ENCODE measurements around the gene ZNF106.

ZNF106 gene

DNA sequence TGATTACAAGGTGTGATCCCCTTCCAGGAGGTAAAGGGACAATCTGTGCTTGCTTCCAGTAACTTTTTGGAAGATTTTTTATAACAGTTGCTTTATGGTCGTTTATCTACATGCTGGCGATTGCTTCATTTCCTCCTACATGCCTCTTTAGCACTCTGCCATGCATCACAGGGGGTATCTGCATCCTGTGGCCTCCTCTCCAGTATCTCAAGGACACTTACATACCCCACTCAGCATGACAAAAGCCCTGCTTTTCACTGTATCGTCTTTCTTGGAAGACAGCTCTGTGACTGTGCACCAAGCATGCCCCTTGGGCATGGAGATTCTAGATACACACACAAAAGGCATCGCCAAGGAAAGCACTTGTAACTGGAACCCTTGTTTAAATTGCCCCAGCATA is 106.3 kb downstream of the ZNF106 start:
- no peak for TF ChIP-seq TAF1 (IDR thresholded peaks at IDR 0.05; ENCODE audit: borderline replicate concordance, insufficient read depth, low read length)
- TF ChIP-seq, protein P1, sequence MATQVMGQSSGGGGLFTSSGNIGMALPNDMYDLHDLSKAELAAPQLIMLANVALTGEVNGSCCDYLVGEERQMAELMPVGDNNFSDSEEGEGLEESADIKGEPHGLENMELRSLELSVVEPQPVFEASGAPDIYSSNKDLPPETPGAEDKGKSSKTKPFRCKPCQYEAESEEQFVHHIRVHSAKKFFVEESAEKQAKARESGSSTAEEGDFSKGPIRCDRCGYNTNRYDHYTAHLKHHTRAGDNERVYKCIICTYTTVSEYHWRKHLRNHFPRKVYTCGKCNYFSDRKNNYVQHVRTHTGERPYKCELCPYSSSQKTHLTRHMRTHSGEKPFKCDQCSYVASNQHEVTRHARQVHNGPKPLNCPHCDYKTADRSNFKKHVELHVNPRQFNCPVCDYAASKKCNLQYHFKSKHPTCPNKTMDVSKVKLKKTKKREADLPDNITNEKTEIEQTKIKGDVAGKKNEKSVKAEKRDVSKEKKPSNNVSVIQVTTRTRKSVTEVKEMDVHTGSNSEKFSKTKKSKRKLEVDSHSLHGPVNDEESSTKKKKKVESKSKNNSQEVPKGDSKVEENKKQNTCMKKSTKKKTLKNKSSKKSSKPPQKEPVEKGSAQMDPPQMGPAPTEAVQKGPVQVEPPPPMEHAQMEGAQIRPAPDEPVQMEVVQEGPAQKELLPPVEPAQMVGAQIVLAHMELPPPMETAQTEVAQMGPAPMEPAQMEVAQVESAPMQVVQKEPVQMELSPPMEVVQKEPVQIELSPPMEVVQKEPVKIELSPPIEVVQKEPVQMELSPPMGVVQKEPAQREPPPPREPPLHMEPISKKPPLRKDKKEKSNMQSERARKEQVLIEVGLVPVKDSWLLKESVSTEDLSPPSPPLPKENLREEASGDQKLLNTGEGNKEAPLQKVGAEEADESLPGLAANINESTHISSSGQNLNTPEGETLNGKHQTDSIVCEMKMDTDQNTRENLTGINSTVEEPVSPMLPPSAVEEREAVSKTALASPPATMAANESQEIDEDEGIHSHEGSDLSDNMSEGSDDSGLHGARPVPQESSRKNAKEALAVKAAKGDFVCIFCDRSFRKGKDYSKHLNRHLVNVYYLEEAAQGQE (IDR thresholded peaks at IDR 0.05; ENCODE audit: insufficient read depth in 1 of 2, low read depth in 2 of 2, low read length in 2 of 2), result no peak
- no peak for TF ChIP-seq SIN3A (IDR thresholded peaks at IDR 0.05; ENCODE audit: borderline replicate concordance, insufficient read depth, low read length)
- TF ChIP-seq FOXP2 (optimal IDR thresholded peaks at IDR 0.05; ENCODE audit: borderline replicate concordance, extremely low read depth, extremely low read length, insufficient read depth), result no peak
- TF ChIP-seq POLR2AphosphoS5 (IDR thresholded peaks at IDR 0.05; ENCODE audit: low read depth, low read length), result no peak

DNA sequence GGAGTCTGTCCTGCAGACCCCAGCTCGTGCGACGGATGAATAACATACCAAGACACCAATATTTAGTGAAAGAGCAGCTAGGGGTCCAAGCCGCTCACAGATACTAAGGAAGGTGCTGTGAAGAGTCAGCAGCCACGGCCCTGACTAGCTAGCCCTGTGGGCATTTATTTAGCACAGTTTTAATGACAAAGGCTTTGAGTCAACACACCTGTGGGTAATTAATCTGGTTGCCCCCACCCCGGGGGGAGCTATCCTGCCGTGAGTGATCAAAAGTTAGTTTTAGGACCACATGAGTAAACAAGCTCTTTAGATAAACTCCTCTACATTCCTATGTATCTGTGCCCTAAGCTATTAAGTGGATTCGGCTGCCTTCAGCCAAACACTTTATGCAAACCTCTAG is 112.9 kb downstream of the ZNF106 start:
- no peak for TF ChIP-seq SIN3A (IDR thresholded peaks at IDR 0.05; ENCODE audit: borderline replicate concordance, insufficient read depth, low read length)
- TF ChIP-seq FOXP2 (optimal IDR thresholded peaks at IDR 0.05; ENCODE audit: borderline replicate concordance, extremely low read depth, extremely low read length, insufficient read depth), result no peak
- no peak for TF ChIP-seq POLR2AphosphoS5 (IDR thresholded peaks at IDR 0.05; ENCODE audit: low read depth, low read length)
- TF ChIP-seq, protein P1 (IDR thresholded peaks at IDR 0.05; ENCODE audit: insufficient read depth in 1 of 2, low read depth in 2 of 2, low read length in 2 of 2), result no peak
- no peak for TF ChIP-seq TAF1 (IDR thresholded peaks at IDR 0.05; ENCODE audit: borderline replicate concordance, insufficient read depth, low read length)

DNA sequence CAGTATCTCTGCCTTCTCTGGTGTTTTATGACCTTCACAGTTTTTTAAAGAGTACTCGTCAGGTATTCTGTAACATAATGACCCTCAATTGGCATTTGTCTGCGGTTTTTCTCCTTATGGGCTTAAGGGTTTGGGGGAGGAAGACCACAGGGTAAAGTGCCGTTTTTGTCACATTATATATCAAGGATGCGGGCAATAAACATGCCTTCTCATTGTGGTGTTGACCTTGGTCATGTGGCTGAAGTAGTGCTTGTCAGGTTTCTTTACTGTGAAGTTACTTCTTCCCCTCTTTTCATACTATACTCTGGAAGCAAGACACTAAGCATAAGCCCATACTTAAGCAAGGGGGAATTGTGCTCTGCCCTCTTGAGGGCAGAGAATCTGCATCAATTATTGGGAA is 115.0 kb downstream of the ZNF106 start:
- TF ChIP-seq, protein P1 (IDR thresholded peaks at IDR 0.05; ENCODE audit: insufficient read depth in 1 of 2, low read depth in 2 of 2, low read length in 2 of 2), result no peak
- TF ChIP-seq TAF1 (IDR thresholded peaks at IDR 0.05; ENCODE audit: borderline replicate concordance, insufficient read depth, low read length) (no peak), POLR2AphosphoS5 (IDR thresholded peaks at IDR 0.05; ENCODE audit: low read depth, low read length) (no peak), SIN3A (IDR thresholded peaks at IDR 0.05; ENCODE audit: borderline replicate concordance, insufficient read depth, low read length) (no peak), FOXP2 (optimal IDR thresholded peaks at IDR 0.05; ENCODE audit: borderline replicate concordance, extremely low read depth, extremely low read length, insufficient read depth) (no peak)

DNA sequence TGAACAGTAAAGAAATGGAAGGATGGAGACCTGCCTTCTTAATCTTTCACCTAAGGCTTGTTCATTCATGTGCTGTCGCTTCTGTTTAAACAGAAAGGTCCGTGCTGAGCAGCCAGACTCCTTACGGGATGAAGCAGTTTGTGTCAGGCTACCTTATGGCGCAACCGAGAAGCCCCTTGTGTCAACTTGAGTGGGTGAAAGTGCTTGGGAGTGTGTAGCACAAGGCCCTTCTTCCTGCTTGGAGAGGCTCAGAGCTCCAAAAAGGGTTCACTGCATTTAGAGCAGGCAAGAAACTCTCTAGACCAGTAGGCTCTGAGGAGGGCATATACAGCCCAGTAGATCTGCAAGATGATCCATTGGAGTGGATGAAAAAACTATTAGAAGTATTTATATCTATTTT is 115.7 kb downstream of the ZNF106 start:
- TF ChIP-seq FOXP2 (optimal IDR thresholded peaks at IDR 0.05; ENCODE audit: borderline replicate concordance, extremely low read depth, extremely low read length, insufficient read depth) (no peak), POLR2AphosphoS5 (IDR thresholded peaks at IDR 0.05; ENCODE audit: low read depth, low read length) (no peak), SIN3A (IDR thresholded peaks at IDR 0.05; ENCODE audit: borderline replicate concordance, insufficient read depth, low read length) (no peak), TAF1 (IDR thresholded peaks at IDR 0.05; ENCODE audit: borderline replicate concordance, insufficient read depth, low read length) (no peak)
- TF ChIP-seq, protein P1 (IDR thresholded peaks at IDR 0.05; ENCODE audit: insufficient read depth in 1 of 2, low read depth in 2 of 2, low read length in 2 of 2), result no peak

DNA sequence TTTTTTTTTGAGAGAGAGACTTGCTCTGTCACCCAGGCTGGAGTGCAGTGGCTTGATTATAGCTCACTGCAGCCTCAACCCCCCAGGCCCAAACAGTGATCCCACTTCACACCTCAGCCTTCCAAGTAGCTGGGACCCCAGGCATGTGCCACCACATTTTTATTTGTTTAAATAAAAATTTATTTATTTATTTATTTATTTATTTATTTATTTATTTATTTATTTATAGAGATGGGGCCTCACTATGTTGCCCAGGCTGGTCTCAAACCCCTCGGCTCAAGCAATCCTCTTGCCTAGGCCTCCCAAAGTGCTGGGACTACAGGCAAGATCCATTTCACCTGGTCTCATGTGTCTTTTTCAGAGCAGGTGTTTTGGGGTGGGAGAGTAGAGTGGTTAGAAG is 116.1 kb downstream of the ZNF106 start:
- TF ChIP-seq TAF1 (IDR thresholded peaks at IDR 0.05; ENCODE audit: borderline replicate concordance, insufficient read depth, low read length) (no peak), POLR2AphosphoS5 (IDR thresholded peaks at IDR 0.05; ENCODE audit: low read depth, low read length) (no peak), SIN3A (IDR thresholded peaks at IDR 0.05; ENCODE audit: borderline replicate concordance, insufficient read depth, low read length) (no peak), FOXP2 (optimal IDR thresholded peaks at IDR 0.05; ENCODE audit: borderline replicate concordance, extremely low read depth, extremely low read length, insufficient read depth) (no peak)
- TF ChIP-seq, protein P1 (IDR thresholded peaks at IDR 0.05; ENCODE audit: insufficient read depth in 1 of 2, low read depth in 2 of 2, low read length in 2 of 2), result no peak
